Measurements from ENCODE around the gene NEBL.

NEBL gene

DNA sequence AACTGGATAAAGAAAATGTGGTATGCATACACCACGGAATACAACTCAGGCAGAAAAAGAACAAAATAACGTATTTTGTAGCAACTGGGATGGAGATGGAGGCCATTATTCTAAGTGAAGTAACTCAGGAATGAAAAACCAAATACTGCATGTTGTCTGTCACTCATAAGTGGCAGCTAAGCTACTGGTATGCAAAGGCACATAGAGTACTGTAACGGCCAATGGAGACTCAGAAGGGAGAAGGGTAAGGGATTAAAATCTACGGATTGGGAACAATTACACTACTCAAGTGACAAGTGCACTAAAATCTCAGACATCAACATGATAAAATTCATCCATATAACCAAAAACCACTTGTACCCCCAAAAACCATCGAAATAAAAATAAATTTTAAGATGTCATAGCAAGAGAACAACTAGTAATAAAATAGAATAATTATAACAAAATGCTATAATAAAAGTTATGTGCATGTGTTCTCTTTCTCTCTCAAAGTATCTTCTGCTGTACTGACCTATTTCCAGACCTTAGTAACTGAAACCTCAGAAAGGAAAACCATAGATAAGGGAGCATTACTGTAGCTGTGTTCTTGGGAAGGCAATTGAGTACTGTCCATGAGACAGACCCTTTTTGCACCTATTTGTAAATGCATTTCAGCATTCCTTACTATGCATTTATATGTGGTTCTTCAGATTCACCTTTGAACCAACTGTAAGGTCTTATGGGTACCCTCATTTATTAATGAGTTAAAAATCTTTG is 6.7 kb upstream of the NEBL start:
- DNase-seq = no peak

DNA sequence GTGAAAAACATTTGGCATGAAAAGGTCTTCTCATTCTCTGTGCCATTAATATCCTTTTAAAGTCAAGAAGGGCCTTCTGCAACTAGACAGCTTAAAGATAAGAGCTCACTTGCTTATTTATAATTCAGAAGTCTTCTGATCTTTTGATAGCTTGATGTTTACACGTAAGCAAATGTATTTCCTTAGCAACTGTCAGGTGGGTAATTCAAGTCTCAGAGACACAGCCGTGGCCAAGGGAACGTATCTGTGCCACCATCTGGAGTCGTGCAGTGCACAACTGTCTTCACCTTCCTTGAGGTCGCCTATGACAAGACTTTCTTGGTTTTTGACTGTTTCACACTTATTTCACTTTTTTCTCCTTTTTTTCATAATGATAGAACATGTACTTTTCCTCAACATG is 4.0 kb upstream of the NEBL start:
- DNase-seq = no peak

DNA sequence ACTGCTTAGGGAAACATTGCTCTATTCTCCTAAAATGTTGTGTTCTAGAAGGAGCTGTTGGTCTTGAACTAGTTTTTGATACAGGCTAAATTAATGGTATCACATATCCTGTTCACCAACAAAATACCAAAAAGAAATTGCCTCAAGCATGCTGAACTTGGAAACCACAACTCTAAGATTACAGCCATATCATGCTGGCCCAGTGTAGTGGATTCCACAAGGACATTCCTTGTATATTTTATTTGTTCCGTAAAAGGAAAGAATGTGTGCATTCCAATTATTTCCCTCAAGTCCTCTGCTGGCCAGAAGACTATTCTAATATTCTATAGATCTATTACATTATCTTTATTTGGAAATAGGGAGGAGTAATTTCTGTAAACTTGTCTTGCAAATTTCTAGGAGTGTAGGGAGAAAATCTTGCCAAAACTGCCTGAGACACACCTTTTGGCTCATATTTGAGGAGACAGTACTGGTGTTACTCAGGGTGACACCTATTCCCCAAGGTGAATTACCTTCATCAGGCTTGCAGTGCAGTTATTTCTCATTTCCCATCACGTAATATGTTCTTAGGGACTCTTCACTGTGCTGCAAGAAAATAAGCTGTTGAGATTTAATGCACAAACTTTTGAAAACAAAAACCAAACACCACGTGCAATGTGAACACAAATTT is 1.9 kb upstream of the NEBL start:
- no peak for DNase-seq

DNA sequence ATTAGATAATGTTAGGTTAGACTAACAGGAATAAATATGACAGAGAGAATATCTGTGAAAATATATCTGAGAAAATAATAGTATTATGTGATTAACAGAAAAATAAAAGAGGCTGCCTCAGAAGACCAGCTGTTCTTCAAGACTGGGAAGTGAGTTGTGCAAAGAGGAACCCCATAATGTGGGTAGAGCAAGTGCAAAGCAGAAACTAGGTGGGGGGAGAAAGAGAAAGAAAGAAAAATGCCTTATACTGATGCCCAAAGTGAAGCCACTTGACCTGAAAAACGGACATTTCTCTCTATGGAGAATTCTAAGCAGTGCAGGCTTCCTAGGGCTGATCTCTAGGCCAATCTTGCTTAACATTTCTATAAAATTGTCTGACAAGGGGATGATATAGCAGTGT is 3.8 kb downstream of the NEBL start:
- DNase-seq = no peak

DNA sequence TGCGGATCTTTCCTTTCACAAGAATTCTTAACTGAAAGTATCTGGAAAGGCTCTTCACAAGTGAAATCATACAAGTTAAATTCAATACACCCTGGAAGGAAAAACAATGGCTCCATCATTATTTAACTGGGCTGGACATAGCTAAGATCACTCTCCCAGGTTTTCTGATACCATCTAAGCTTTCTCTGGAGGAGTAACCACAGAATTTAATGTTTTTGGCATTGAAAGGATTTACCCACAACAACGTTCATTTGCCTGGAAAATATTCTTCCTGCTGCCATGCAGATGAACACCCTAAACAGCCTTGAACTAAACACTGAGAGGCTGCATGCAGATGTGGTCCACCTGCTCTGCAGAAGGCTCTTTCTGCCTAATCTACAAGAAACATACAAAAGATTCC is 4.3 kb downstream of the NEBL start:
- DNase-seq = no peak

DNA sequence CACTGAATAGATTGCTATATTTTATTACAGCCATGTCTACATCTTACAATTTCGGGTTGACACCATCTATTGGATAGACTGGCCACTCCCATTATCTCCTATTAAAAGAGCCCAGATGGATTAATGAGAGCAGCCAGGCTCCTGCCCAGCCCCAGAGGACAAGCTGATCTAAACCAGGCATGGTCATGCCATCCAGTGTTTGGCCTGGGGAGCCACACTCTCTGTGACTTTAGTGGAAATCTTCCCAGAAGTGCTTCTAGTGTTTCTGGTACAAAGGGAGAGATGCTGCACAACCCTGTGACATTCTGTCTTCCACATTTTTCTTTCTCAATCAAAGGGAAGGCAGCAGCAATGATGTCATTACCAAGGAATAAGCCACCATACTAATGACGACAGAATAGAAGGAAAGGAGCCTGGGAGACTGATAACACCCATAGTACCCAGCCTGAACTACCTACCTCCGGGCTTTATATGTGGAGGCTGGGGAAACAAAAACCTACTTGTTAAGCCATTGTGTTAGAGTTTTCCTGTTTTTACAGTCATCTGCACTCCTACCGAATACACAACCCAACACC is 5.0 kb downstream of the NEBL start:
- no peak for DNase-seq

DNA sequence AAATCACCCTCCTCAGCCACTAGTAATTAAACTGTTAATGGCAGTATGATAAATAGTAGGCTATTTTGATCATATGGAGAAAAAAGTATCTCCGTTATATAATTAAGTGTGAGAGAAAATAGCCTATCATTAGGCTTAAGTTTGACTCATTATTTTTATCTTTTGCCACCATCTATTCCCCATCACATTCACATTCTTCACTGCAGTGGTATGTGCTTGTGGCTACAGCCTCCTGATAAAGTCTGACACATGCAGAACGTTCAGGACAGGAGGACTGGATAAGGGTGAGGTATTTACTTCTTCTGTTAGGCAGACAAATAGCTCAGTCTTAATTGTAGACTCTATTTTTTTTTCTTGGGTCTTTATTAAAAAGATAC is 5.8 kb downstream of the NEBL start:
- DNase-seq = no peak

DNA sequence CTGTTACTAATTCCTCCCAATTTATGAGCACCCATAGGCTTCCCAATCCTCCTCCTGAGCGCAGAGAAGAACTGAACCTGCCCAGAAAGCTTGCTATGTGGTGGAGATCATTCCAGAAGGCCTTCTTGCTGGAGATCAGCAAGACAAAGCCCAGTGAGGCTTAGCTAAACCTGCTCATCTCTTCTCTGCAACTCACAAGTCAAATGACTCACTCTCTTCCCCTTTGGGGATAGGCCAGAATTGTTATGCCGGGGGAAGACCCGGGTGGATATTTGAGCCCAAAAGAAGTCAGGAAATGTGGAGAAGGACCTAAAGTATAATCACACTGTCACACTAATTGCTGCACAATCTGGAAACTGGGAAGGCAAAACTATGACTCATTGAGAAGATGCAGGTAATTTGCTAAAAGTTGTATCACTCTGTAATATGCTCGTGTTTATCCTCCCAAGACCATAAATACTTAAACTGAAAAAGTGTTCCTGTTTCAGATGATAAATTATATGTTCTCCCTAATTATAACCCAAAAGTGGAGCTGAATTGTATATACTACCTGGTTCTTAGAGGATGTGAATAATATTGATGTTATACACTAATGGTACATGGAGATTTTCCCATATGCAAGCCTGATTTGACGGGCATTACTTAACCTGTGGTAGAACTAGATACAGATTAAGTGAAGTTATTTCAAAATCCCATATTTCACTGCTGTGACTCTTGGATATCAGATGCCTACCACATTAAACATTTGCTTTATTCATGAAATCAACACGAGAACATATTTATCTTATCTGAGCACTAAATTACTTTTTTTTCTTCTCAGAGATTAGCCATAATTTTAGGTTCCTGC is 6.4 kb downstream of the NEBL start:
- no peak for DNase-seq

DNA sequence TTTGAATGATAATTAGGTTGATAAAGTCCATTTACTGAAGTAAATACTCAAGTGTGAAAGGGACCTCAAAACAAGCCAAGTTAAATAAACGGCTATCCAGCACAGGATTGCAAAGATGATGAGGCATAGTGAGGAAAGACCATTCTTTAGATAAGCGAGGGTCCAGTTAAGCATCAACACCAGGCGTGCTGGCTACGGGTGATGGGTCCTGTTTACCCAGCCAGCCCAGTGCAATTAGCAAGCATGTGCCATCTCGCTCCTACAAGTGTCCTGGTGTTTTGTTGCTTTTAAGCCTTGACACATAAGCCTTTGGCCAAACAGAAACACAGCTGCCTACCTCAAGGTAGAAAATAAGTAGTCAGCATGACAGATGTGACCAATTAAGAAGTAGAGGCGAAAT is 7.1 kb downstream of the NEBL start:
- no peak for DNase-seq

DNA sequence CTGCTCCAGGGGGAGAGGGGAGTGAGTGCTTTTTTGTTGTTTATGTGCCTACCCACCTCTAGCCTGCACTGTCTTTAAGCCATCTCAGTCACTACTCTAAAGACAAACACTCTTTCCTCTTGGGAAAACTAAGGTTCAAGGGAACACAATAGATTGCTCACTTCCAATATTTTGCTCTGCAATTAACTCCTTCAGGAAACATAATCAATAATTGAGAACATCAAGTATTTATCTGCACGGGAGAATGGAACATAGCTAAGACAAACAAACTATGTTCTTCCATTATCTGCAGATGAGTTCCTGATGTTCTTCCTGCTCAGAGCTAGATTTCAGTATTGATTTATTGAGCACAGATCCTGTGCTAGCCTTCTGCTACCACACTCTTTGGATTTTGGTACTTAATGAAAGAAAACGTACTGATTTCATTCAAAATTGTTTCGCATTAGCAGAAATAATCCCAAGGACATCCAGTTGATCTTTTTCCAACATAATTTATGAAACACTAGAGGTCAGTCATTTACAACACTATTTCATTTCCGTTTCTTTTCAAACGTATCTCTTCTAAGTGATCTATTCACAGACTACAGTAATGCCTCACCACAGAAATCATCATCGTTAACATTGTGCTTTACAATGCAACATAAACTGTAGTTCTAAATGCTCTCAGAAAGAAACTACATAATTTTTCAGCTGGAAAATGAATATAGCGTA is 8.3 kb downstream of the NEBL start:
- no peak for DNase-seq

DNA sequence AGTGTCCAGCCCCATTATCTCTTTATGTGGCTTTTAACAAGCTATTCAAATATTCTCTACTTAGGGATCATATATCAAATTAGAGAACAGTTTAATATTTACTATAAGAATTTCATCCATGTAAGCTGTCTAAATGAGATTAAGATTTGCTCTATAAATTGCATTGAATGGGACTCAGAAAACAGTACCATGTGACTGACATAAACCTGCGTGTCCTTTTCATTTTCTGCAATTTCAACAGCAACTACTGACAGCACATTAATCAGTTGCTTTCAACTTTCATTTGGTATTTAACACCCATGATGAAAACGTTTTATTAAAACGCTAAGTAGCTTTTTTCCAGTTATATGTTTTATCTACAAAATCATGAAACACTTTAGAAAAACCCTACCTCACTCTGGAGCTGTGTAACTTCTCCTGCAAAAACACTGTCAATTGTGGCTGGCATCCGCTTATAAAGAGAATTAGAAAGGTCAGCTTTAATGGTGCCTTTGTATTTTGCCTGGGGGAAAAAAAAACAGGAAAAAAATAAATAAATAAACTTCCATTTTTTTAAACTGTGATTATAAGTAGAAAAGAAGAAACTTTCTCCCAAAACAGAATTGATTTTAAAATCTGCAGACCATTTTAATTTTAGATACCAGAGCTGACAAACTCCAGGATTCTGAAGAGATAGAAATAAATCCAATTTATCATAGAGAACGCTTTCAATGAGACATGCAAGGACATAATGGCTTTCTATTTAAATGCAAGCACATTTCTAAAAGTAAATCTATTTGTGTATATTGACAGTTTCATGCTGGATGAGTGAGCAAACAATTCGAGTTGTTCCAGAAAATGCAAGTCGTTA is 9.2 kb downstream of the NEBL start:
- no peak for DNase-seq

DNA sequence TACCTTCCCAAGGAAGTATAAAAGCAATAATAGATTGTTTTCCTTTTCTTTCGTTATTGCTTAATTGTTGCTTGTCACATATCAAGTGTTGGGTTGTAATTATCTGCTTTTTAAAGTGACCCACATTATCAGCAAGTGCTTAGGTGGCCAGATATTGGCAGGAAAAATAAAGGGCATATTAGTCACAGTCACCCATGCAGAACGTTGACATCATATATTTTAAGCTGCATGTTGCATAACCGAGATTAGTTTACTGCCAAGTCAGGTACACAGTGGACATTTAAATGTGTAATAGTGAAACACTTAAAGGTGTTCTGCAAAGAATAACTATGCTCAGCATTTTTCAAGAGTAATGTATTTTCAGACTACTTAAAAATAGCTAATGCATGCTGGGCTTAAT is 11.4 kb downstream of the NEBL start:
- no peak for DNase-seq

DNA sequence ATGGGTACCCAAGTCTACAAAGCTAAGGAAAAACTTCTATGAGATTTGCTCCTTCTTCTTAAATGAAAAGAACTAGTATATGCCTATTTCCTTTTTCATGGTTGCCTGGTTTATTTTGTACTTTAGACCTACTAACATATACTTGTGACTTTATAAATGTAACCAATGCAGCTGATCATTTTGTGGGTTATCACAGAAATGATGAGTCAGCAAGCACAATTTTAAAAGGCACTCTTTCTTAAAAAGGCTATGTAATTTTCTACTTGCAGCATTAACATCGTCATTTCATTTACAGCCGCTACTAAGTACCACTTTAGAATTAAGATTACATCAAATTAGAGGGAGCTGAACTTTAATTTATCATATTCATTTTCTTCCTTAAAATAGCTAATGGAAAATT is 13.6 kb downstream of the NEBL start:
- no peak for DNase-seq

DNA sequence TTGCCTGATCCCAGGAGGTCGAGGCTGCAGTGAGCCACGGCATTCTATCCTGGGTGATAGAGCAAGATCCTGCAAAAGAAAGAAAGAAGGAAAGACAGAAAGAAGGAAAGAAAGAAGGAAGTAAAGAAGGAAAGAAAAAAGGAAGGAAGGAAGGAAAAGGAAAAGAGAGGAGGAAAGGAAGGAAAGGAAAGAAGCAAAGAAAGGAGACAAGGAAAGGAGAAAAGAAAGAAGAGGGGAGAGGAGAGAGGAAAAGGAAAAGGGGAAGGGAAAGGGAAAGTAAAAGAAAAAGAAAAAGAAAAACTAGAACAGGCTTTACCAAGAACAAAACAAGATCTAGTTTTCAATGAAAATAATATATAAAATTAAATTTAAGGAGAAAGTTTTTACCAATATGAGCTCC is 15.0 kb downstream of the NEBL start:
- no peak for DNase-seq

DNA sequence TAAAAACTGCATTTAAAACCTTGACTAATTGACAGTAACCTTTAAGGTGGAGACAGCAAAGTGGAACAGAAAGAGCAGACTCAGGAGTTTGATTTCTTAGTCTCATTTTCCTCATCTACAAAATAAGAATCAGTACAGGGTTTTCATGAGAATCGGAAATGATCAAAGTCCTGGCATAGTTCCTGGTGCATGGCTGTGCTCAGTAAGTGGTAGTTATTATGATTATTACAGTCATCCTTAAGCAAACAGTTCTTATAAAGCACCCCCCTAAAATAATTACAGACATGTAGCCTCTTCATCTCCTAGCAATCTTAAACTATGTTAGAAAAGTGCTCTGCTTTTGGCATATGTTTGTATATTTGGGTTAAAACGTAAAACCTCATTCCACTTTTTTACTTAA is 18.0 kb downstream of the NEBL start:
- no peak for DNase-seq

DNA sequence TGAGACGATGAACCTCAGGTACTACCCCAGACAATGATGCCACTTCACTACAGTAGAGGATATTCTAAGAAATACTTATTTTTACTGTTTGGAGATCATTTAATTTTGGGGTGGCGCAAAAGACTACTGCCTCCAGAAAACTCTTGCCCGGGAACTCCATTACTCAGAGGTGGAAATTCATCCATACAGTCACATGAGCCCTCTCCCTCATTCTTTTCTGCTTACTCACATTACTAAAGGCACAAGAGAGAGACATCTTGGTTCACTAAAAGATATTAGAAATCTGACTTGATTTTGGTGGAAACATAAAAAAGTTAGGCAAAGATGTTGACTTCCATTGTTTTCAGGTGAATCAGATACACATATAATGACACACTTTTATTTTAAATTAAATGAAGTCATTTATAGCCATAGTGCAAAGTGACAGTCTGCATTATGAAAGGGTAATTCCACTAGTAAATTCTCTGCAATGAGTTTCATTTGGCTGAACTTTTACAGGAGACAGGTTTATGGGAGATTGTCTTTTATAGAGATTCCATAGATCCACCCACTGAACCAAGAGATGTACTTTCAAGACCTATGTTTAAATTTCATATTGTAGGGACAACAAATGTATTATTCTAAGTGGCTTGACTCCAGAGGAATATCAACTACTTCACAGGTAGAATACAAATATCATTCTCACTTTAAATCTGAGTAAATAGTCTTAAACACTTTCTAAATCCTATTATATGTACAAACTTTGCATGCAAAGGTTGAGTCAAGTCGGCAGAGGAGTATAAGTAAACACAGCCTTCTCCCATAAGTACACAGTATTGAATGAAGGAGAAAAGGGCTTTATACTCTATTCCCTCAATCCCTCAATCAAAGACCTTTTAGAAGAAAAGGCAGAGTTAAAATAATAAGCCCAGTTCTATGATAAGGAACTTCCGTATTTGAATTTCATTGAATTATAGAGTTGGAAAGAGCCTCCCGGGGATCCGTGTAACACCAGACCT is 18.8 kb downstream of the NEBL start:
- DNase-seq = no peak

DNA sequence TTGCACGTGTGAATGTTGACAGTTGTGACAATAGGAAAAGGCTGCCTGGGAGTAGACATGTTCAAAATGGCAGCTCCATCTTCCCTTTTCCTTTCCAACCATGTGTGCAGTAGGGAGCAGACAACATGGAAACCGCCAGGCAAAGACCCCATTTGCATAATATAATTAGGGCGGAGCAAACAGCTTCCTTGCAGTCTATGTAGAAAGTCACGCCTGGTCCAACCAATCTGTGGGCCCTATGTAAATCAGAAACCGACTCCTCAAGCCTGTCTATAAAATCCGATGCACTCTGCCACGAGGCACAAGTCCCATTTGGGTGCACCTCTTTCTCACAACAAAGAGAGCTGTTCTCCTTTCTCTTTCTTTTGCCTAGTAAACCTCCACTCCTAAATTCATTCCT is 19.6 kb downstream of the NEBL start:
- DNase-seq = no peak

DNA sequence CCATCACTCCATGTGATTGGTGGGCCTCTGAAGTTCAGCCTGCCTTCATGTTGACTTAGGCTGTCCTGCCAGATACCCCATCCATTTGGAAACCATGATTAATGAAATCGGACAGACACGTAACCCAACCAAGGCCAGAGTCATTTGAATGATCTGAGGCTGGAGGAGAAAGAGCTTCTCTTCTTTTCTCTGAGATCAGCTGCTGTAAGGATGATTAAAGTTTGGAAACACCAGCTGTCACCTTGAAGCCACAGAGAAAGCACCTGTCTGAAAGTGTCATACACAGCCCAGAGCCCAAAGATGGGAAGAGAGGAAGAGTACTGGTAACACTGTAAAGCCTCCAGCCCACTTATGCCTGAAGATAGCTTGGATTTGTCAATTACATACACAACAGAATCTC is 22.9 kb downstream of the NEBL start:
- no peak for DNase-seq

DNA sequence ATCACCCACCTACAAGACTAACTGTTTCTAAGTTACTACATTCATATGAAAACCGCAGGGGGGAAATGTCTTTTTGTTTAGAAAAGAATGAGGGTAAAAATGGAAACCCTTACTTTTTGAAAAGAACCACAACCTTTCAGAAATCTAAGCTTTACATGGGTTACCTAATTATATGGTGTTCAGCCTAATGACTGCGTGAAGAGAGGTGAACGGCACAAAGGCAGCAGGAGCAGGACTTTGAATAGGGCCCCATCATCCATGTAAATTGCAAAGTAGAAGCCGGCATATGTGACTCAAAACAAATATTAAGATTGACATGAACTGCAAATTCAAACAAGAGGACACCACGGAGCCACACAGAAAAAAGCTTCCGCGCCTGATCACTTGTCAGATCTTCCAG is 25.1 kb downstream of the NEBL start:
- DNase-seq = no peak

DNA sequence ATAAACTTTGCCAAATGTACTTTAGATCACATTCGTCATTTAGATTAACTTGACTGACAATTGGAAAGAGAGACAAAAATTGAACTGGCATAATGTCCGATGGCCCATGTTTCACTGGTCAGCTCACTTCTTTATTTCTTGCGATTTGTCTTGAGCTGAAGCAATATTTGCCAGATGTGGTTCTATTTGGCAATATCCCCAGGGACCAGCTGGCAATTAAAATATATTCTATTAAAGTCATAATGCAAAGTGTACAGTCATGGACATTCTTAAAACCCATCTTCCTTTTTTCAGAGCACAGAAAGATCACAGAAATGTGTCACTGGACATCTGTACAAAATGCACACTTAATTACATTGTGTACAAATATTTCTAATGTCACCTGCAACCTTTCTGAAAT is 26.3 kb downstream of the NEBL start:
- DNase-seq = no peak

DNA sequence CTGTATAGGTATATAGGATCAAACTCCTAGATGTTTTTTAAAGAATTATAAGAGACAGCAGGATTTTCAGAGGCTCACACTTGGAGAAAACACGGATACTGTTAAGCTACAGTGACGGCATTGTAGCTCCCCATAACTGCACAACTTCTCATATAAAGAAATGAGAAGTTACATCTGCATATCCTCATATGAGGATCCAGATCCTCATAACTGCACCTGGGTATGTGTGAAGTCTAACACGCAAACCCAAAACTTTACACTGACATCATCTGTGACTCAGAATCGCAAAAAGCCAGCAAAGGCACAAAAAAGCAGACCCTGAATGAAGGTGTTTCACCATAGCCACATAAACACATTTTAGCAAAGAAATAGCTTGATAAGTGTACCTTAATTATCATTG is 34.1 kb downstream of the NEBL start:
- no peak for DNase-seq
